GM18526 (cell line): ENCODE results near the gene CAGE1.

ENCODE experiments used
- POLR2A ChIP-seq: IDR thresholded peaks from 3 replicates; pipeline ENCODE4 v1.6.1; 2011; ENCODE audit not compliant: insufficient read length; ENCODE audit errors: extremely low read depth

The CAGE1 gene

GRCh38 chr6:7377961-7378360 lies 11.6 kb downstream of the CAGE1 start:
- no peak for TF ChIP-seq POLR2A

DNA sequence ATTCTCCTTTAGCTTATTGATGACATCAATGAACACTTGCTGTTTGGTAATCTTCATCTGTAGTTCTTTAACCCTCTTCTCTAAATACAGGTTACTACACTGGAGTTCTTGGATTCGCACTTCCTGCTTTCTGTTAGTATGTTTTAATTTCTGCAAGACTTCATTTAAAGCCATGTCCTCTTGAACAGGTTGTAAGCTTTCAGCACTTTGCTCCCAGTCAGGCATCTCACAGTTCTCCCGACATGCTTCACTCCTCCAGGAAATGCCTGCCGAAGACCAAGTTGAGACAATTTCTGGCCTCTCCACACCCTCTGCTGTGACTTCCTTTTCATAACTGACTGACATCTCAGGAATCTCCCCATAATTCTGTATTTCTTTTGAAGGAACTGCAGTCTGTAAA lies 15.8 kb downstream of the CAGE1 start:
- no peak for TF ChIP-seq POLR2A

DNA sequence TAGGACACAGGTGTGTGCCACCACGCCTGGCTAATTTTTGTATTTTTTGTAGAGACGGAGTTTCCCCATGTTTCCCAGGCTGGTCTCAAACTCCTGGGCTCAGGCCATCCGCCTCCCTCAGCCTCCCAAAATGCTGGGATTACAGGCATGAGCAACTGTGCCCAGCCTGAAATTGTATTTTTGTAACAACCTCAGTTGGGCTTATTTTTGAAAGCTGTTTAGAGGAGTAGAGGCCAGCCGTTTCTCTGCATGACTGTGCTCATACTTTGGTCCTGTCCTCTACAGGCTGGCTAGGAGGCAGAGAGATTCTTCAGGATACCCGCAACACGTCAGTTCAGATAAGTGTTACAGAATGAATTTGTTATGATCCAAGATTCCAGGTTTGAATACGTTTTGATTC lies 22.1 kb downstream of the CAGE1 start:
- TF ChIP-seq POLR2A, result no peak

DNA sequence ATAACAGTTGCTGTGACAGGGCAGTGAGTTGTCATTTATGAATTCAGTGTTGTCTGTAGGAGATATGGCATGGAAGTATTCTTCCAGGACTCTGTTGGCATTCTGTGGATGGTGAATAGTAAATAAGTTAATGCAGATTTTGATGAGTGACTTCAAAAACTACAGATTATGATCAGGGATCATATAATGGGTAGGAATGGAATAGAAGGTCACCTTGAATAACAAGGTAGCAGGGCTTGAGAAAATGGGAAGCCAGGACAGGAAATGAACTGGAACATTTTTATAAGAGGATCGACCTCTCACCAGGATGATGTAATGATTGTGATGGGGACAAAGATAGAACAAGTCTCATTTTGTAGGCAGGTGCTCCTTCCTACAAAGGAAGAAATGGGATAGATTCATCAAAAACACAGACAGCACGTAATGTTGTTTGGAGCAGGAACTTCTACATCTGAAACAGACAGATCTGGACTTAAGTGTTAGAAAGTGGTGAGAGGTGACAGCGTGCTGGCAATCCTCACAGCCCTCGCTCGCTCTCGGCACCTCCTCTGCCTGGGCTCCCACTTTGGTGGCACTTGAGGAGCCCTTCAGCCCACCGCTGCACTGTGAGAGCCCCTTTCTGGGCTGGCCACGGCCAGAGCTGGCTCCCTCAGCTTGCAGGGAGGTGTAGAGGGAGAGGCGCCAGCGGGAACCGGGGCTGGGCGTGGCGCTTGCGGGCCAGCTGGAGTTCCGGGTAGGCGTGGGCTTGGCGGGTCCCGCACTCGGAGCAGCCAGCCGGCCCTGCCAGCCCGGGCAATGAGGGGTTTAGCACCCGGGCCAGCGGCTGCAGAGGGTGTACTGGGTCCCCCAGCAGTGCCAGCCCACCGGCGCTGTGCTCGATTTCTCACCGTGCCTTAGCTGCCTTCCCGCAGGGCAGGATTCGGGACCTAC lies 45.7 kb downstream of the CAGE1 start:
- TF ChIP-seq POLR2A, result no peak

- no peak for TF ChIP-seq POLR2A
Observed at GRCh38 chr6:7341989-7342742, 47.4 kb downstream of the CAGE1 start.

DNA sequence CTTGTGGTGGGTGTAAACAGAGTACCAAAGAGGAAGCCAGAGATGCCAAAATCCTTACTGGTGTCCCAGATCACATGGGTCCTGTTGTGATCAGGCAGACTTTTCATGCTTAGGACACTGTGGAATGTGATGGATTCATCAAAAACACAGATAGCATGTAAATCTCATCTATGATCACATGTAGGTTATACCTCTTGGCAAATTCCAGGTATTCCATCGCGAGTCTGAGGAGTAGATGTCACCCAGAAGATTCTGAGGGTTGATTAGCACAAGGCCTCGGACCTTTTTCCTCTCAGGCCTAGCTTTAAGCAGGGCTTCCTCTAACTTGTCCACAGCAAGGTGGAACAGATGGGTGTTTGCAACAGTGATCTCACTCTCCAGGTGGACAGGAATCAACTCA lies 48.3 kb downstream of the CAGE1 start:
- TF ChIP-seq POLR2A, result no peak

GRCh38 chr6:7338031-7338430 lies 51.5 kb downstream of the CAGE1 start:
- no peak for TF ChIP-seq POLR2A

- no peak for TF ChIP-seq POLR2A
Observed at GRCh38 chr6:7335519-7335918, 54.0 kb downstream of the CAGE1 start.

DNA sequence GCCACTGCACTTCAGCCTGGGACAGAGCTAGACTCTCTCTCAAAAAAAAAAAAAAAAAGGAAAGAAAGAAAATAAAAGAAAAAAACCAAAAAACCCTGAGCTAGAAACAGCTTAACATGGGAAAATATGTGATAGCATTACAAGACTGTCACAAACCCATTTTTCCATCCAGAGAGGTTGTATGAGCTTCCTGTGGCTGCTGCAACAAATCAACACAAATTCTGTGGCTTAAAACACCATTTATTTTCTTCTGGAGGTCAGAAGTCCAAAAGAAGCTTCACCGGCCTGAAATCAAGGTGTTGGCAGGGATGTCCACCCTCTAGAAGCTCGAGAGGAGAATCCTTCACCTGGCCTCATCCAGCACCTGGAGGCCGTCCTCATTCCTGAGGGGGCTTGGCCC lies 54.9 kb downstream of the CAGE1 start:
- TF ChIP-seq POLR2A, result no peak

DNA sequence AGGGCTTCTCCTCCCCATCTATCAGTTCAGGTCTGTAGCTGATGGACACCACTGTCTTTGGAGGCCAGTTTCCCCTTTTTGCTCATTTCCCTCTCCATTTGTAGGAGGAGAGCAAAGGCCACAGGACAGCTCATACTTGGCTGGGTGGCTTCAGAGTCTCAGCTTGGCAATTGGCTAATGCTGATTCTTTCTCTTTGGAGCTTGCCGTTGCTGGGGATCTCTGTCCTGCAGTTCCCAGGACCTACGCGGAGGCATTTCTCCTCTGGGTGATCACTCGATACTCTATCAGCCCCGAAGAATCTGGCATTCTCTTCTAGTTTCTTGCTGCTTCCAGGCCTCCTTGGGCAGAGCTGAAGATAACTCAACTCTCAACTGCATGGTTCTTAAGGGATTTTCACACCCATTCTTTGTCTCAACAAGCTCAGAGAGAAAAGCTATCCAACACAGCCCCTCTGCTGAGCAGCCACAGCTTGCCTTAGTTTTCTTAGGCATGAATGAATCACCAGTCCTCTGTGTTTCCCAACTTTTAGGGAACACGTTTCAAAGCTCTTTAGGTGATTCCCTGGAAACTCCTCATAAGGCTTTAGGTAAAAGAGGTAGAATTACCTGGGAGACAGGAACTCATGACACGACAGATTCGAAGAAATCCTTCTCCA lies 57.3 kb downstream of the CAGE1 start:
- no peak for TF ChIP-seq POLR2A

DNA sequence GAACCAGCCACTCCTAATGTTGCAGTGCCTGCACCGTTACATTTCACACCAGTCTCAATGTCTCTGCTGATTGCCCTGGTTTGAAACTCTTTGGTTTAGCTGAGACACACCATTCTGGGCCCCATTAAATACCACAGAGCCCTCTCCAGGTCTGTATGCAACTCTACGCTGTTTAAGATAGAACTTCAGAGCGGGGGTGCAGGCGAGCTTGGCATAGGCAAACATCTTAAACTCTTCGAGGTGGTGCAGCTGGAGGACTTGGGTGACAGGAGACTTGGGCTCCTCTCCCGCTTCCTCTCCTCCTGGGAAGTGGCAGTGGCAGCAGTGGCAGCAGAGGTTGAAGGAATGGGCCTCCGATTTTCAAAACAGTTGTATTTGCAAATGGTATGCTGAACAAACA lies 58.1 kb downstream of the CAGE1 start:
- TF ChIP-seq POLR2A, result no peak

DNA sequence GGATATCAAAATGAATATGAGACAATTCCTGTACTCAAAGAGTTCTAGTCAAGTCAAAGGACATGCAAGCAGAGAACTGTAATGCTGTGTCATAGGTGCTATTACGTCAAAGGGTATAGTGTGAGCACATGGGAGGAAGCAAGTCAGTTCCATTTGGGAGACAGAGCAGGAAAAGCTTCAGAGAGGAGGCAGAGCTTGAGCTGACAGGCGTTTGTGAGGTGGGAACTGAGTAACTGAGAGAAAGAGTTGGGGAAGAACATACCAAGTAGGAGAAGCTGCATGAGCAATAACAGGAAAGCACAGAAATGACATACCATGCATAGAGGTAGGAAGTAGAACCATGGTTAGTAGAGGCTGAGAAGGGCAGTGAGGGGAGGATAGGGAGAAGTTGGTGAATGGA lies 61.3 kb downstream of the CAGE1 start:
- no peak for TF ChIP-seq POLR2A

GRCh38 chr6:7325750-7326149 lies 63.8 kb downstream of the CAGE1 start:
- TF ChIP-seq POLR2A, result no peak

- no peak for TF ChIP-seq POLR2A
Observed at GRCh38 chr6:7324520-7324919, 65.0 kb downstream of the CAGE1 start.

GRCh38 chr6:7323074-7323473 lies 66.5 kb downstream of the CAGE1 start:
- no peak for TF ChIP-seq POLR2A

DNA sequence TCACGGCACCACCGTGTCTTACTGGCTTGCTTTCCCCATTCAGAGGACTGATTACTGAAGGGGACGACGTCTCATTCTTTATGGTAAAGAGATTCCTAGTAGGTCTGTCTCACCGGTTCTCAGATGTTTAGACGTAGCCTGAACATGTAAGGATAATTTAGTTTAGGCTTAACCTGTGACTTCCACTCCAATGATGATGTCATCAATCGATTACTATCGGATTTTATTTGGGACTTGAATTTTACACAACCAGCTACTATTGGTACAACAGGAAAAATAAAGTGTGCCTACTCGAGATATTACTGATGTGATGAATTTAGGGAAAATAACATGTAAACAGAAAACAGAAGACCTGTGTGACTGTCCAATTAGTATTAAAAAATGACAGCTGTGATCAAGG lies 72.0 kb downstream of the CAGE1 start:
- TF ChIP-seq POLR2A, result no peak
